GM21390 (cell line): ENCODE data around the gene ASB6.

ENCODE experiments used
- ATAC-seq: cut with Tn5 transposase; IDR thresholded peaks from one replicate; pipeline ENCODE4 v1.9.1; 2021; ENCODE audit not compliant: unreplicated experiment

Gene ASB6

GRCh38 chr9:129626625-129627284 is 15.2 kb downstream of the ASB6 start:
- ATAC-seq = peak; percentile 20

GRCh38 chr9:129626079-129626624 is 15.8 kb downstream of the ASB6 start, which contains the start of gene NTMT1:
Gene NTMT1 (plus strand): TSS chr9:129626163. CDS start chr9:129632704, 6,541 bp downstream.
- peak; percentile 76 for ATAC-seq

DNA sequence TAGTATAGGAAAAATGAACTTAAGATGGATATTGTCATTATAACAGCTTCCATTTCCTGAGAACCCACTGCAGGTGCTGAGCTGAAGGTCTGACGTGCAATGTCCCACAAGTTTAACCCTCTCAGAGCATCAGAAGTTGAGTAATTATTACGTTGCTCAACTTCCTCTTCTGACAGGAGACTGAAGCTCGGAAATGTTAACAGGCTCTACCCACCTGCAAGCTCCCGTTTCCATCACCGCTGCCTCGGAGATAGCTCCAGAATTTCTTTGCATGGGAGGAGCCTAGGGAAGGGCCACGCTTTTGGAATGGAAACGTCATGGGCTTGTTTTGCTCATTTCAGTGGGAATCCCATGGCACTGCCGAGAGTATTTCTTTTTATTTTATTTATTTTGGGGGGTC is 17.0 kb downstream of the ASB6 start:
- no peak for ATAC-seq

DNA sequence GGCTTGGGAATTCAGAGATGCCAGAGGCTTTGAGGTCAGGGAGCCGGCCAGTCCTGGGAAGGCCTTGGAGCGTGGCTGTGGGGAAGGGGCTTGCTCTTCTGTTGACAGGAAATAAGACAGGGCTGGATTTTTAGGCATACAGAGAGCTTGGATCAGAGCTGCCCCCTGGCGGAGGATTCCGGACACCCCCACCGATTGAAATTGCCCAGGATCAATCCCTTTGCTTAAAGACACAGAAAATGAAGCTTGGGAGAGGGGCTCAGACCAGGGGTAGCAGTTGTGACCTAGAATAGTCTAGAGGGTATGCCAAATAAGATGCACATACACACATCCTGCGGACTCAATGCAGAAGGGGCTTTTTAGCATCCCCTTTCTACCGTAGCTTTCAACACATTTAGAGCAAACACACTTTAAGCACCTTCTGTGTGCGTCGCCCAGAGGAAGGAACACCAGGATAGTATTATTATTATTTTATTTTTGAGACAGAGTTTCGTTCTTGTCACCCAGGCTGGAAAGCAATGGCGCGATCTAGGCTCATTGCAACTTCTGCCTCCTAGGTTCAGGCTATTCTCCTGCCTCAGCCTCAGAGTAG is 17.7 kb downstream of the ASB6 start:
- no peak for ATAC-seq

DNA sequence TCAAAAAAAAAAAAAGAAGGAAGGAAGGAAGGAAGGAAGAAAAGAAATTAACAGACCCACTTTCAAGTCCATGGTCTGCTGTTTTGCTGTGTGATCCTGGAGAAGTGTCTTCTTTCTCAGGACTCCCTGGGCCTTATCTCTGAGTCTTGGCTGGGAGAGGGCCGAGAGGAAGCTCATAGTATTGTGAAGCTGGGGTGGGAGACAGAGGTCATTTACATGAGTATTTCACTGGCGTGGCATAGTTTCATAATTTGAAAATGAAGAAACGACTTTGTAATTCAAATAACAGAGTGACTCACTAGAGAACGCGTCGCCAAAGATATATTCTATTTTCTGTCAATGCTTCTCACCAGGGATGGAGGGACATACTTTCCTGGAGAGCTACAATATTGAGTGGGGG is 18.6 kb downstream of the ASB6 start:
- ATAC-seq = no peak

- ATAC-seq = no peak
Observed at GRCh38 chr9:129620669-129621295, 21.2 kb downstream of the ASB6 start, which contains the start of gene C9orf50. Gene C9orf50 (minus strand): TSS chr9:129621101. CDS start chr9:129620574, 527 bp downstream.

GRCh38 chr9:129619787-129620668 is 21.9 kb downstream of the ASB6 start:
- ATAC-seq = no peak

DNA sequence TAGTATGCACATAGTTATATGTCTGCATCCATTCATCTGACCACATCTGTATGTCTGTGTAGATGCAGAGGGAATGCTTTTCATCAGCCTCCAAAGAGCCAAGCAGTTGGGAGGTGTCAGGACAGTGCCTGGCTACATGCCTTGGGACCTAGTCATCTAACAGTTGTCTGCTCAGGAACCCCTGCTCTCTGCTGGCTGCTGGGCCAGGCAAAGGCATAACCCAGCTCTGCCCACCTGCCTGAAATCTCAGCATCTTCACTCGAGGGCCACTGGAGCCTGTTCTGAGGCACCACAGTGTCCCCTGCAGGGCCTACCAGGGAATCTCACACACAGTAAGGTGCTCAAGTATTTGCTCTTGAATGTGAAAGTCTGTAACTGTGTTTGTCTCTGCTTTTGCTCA is 24.8 kb downstream of the ASB6 start:
- no peak for ATAC-seq

- no peak for ATAC-seq
Observed at GRCh38 chr9:129615407-129616285, 26.3 kb downstream of the ASB6 start.

DNA sequence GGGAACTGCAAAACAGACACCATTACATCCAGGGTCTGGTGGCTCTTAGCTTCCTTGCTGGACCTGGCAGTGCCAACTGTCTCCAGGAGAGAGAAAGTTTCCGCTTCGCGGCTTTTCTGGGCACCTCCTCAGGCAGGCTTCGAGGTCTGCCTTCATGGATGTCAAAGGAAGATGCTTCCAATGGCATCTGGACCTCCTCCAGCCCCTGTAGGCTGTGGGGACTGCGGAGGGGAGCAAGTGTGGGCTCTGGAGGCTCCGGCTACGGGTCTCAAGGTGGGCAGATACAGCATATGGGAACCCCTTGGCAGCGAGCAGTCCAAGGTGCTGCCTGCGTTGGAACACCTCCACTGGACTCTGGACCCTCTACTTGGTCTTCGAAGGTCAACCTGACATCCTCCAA is 27.0 kb downstream of the ASB6 start:
- ATAC-seq = no peak

- ATAC-seq = no peak
Observed at GRCh38 chr9:129613520-129614175, 28.3 kb downstream of the ASB6 start.

DNA sequence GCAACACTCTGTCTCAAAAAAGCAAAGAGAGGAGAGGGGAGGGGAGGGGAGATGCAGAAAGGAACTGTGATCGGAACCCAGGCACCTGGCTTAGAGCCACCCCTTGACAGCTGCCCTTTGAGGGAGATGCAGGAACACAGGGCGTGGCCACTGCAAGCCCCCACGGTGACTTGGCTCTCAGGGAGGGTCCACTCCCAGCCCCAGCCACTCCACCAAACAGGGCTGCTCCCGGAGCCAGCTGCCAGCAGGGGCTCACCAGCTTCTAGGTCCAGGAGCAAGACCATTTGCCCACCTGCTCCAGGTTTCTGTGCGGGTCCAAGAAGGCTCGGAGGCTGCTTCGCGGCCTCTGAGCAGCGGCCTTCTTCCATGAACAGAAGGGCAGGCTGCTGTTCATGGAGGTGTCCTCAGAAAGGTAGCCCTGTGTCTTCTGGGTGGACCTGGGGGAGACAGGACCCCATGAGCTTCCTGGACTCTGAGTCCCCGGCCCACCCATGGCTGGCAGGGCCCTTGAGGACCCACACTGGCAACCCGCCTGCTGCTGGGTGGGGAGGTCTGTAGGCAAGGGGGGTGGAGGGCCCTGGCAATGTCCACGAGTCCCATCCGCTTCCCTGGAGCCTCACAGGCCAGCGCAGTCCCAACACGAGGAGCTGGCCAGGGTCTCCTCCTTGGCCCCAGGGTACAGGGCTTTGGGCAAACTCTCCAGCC is 29.0 kb downstream of the ASB6 start:
- no peak for ATAC-seq

GRCh38 chr9:129612123-129612522 is 29.8 kb downstream of the ASB6 start:
- no peak for ATAC-seq

DNA sequence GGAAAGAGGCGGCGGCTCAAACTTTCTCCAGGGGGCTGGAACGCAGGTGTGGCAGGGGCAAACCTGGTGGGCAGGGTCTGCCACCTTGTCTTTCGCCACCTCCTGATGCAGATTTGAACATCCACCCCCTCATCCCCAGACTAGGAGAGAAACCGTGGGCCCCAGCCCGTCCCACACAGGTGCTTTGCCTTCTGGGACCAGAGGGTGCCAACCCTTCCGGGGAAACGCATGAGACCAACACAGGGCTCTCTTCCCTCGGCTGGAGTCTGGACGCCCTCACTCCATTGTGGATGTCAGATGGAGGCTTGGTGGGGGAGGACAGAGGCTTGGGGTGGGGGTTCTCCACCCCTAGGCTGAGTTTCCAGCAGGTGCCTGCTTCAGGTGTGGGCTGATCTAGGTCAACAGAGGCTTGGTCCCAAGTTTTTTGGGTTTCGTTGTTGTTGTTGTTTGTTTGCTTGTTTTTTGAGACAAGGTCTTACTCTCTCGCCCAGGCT is 30.6 kb downstream of the ASB6 start:
- no peak for ATAC-seq

GRCh38 chr9:129610473-129611306 is 31.3 kb downstream of the ASB6 start:
- peak; percentile 69 for ATAC-seq

DNA sequence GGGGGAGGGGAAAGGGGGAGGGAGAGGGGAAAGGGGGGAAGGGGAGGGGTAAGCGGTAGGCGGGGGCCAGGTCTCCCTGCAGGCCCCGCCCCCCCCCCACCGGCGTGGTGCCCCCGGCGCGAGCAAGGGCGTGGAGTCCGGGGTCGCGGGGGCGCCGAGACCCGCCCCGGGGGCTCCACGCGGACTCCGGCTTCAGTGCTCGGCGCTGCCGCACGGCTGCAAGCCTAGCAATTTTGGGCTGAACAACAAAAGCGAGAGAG is 31.8 kb downstream of the ASB6 start:
- no peak for ATAC-seq

- ATAC-seq = no peak
Observed at GRCh38 chr9:129609486-129610212, 32.3 kb downstream of the ASB6 start.
